ENCODE data around the gene MAL. TPM values are rescaled to one million over a fixed set of nuclear protein-coding genes. Genes with fewer than 3 reads are reported as not detected.

The MAL gene
- polyA plus RNA-seq, 1 of the 3 experiments (the other 2 are of a cell fraction), result not detected

DNA sequence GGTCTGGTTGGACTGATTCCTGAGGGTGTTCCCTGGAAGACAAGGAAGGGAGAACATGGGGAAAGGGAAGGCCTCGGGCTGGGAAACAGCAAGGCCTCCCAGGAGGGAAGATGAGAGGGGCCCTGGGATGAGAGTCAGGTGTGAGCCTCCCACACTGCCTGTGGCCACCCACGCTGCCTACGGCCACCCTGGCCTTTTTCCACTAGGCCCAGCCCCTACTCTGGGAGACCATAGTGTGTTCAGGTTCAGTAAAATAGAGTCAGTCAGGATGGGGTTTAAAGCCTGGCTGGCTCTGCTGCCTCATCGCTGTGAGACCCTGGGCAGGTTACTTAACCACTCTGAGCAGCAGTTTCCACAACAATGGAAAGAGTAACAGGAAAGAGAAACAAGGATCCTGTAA, 47.7 kb upstream of the MAL start:
- H3K9me3 ChIP-seq, result no peaks in the 10 kb centered on the region
- H3K9me2 ChIP-seq, result no peaks in the 10 kb centered on the region
- H3K9ac ChIP-seq, result no peak overlapping the region
- H3K36me3 ChIP-seq (replicated peaks in 1 of 2; ENCODE audit: control insufficient read depth in 1 of 2, insufficient read depth in 2 of 2, low read length in 1 of 2), result no peaks in the 10 kb centered on the region
- H3K79me2 ChIP-seq (ENCODE audit: insufficient read depth), result no peaks in the 10 kb centered on the region
- H3K4me3 ChIP-seq (ENCODE audit: low read depth in 2 of 2, low read length in 1 of 2), result no peak overlapping the region
- DNase-seq, result no peak
- WGBS (ENCODE audit: low lambda C conversion rate), result 14% methylated on average over 4 of the region's 4 CpGs
- POLR2A ChIA-PET, result no interaction called here
- H3K4me2 ChIP-seq, result no peak overlapping the region
- TF ChIP-seq TEAD4 (IDR thresholded peaks at IDR 0.05; ENCODE audit: borderline replicate concordance, insufficient read depth) (no peak), CTCF (IDR thresholded peaks at IDR 0.05) (no peak), EP300 (IDR thresholded peaks at IDR 0.05; ENCODE audit: borderline replicate concordance in 1 of 2, low read depth in 1 of 2, low read length in 1 of 2) (no peak), CHD2 (IDR thresholded peaks at IDR 0.05; ENCODE audit: low read length, partially characterized antibody) (no peak), TCF12 (IDR thresholded peaks at IDR 0.05) (no peak), RXRA (IDR thresholded peaks at IDR 0.05; ENCODE audit: borderline replicate concordance, low read depth) (no peak), ELF1 (IDR thresholded peaks at IDR 0.05) (no peak)
- TF ChIP-seq, protein P1, sequence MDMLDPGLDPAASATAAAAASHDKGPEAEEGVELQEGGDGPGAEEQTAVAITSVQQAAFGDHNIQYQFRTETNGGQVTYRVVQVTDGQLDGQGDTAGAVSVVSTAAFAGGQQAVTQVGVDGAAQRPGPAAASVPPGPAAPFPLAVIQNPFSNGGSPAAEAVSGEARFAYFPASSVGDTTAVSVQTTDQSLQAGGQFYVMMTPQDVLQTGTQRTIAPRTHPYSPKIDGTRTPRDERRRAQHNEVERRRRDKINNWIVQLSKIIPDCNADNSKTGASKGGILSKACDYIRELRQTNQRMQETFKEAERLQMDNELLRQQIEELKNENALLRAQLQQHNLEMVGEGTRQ (IDR thresholded peaks at IDR 0.05; ENCODE audit: borderline replicate concordance, low read depth, low read length), result no peak
- CTCF ChIA-PET, result interaction anchor here (1.6 kb wide), 1 partner anchor 8 kb away, joined by 10 read pairs; no protein-coding TSS in a partner anchor
- H3K27ac ChIP-seq (ENCODE audit: low read depth in 2 of 2, low read length in 1 of 2), result no peak overlapping the region
- H3K4me1 ChIP-seq (ENCODE audit: control insufficient read depth in 1 of 2, insufficient read depth in 2 of 2, low read depth in 1 of 2, low read length in 1 of 2), result no peaks in the 10 kb centered on the region
- H3K27me3 ChIP-seq (ENCODE audit: insufficient read depth), result peaks cover 49% of the 10 kb centered on the region; the same call in 1 of the 2 replicates
- no peak overlapping the region for H2AFZ ChIP-seq (ENCODE audit: low read depth)
- no peaks in the 10 kb centered on the region for H4K20me1 ChIP-seq (ENCODE audit: insufficient read depth)
- no peaks in the 10 kb centered on the region for H3F3A ChIP-seq (replicated peaks; ENCODE audit: insufficient read depth)

DNA sequence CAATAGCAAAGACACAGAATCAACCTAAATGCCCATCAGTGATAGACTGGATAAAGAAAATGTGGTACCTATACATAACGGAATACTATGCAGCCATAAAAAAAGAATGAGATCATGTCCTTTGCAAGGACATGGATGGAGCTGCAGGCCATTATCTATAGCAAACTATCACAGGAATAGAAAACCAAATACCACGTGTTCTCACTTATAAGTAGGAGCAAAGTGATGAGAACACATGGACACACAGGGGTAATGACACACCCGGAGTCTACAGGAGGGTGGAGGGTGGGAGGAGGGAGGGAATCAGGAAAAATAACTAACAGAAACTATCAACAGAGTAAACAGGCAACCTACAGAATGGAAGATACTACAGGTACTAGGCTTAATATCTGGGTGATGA, 46.6 kb upstream of the MAL start:
- no peaks in the 10 kb centered on the region for H3K79me2 ChIP-seq (ENCODE audit: insufficient read depth)
- H3K27ac ChIP-seq (ENCODE audit: low read depth in 2 of 2, low read length in 1 of 2), result no peak overlapping the region
- no peaks in the 10 kb centered on the region for H3K9me2 ChIP-seq
- no peak overlapping the region for H3K9ac ChIP-seq
- ChIA-PET POLR2A (no interaction called here), CTCF (no interaction called here)
- no peaks in the 10 kb centered on the region for H3F3A ChIP-seq (replicated peaks; ENCODE audit: insufficient read depth)
- no peaks in the 10 kb centered on the region for H3K36me3 ChIP-seq (replicated peaks in 1 of 2; ENCODE audit: control insufficient read depth in 1 of 2, insufficient read depth in 2 of 2, low read length in 1 of 2)
- H4K20me1 ChIP-seq (ENCODE audit: insufficient read depth), result no peaks in the 10 kb centered on the region
- H2AFZ ChIP-seq (ENCODE audit: low read depth), result no peak overlapping the region
- 6% methylated on average over 3 of the region's 3 CpGs for WGBS (ENCODE audit: low lambda C conversion rate)
- no peaks in the 10 kb centered on the region for H3K4me1 ChIP-seq (ENCODE audit: control insufficient read depth in 1 of 2, insufficient read depth in 2 of 2, low read depth in 1 of 2, low read length in 1 of 2)
- H3K27me3 ChIP-seq (ENCODE audit: insufficient read depth), result peaks cover 47% of the 10 kb centered on the region; the same call in 1 of the 2 replicates
- no peak for DNase-seq
- no peak overlapping the region for H3K4me2 ChIP-seq
- TF ChIP-seq RAD21 (IDR thresholded peaks at IDR 0.05; ENCODE audit: low read length), result no peak
- TF ChIP-seq NRF1 (IDR thresholded peaks at IDR 0.05; ENCODE audit: low read depth, low read length), result no peak
- TF ChIP-seq MXI1 (IDR thresholded peaks at IDR 0.05; ENCODE audit: low read depth, low read length), result no peak
- TF ChIP-seq RXRA (IDR thresholded peaks at IDR 0.05; ENCODE audit: borderline replicate concordance, low read depth), result no peak
- no peak for TF ChIP-seq REST (IDR thresholded peaks at IDR 0.05; ENCODE audit: low read depth, low read length)
- no peak for TF ChIP-seq RFX5 (IDR thresholded peaks at IDR 0.05; ENCODE audit: low read length)
- no peak for TF ChIP-seq SMC3 (IDR thresholded peaks at IDR 0.05; ENCODE audit: low read depth, low read length)
- TF ChIP-seq FOXJ3 (CRISPR knock-in tag; IDR thresholded peaks at IDR 0.05), result no peak
- no peak for TF ChIP-seq TCF12 (IDR thresholded peaks at IDR 0.05)
- TF ChIP-seq JUND (IDR thresholded peaks at IDR 0.05), result no peak
- no peak for TF ChIP-seq FOSL2 (IDR thresholded peaks at IDR 0.05; ENCODE audit: borderline replicate concordance, low read depth)
- TF ChIP-seq, protein P2, sequence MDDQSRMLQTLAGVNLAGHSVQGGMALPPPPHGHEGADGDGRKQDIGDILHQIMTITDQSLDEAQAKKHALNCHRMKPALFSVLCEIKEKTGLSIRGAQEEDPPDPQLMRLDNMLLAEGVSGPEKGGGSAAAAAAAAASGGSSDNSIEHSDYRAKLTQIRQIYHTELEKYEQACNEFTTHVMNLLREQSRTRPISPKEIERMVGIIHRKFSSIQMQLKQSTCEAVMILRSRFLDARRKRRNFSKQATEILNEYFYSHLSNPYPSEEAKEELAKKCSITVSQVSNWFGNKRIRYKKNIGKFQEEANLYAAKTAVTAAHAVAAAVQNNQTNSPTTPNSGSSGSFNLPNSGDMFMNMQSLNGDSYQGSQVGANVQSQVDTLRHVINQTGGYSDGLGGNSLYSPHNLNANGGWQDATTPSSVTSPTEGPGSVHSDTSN (IDR thresholded peaks at IDR 0.05), result no peak
- no peak for TF ChIP-seq TAF1 (IDR thresholded peaks at IDR 0.05; ENCODE audit: borderline replicate concordance, low read depth, low read length)
- H3K9me3 ChIP-seq, result no peaks in the 10 kb centered on the region
- H3K4me3 ChIP-seq (ENCODE audit: low read depth in 2 of 2, low read length in 1 of 2), result no peak overlapping the region

Measured in SK-N-SH (cell line).